ENCODE results near the gene OBSCN.
"Not testable (repeated sequence)": the region's sequence is repeated elsewhere in the genome, so short reads cannot be mapped to it uniquely, and the experiment has no call there.

Gene OBSCN

GRCh38 chr1:228172591-228173527, 35.0 kb upstream of the OBSCN start:
- DNase-seq, result no peak

- DNase-seq, result not testable (repeated sequence)
Measured at GRCh38 chr1:228173528-228174481, 34.0 kb upstream of the OBSCN start.

- DNase-seq, result no peak
Measured at GRCh38 chr1:228174482-228175315, 33.1 kb upstream of the OBSCN start.

- DNase-seq, result no peak
Measured at GRCh38 chr1:228175316-228176023, 32.4 kb upstream of the OBSCN start.

GRCh38 chr1:228176024-228176395, 31.8 kb upstream of the OBSCN start:
- no peak for DNase-seq

- DNase-seq, result no peak
Measured at GRCh38 chr1:228176461-228177182, 31.2 kb upstream of the OBSCN start.

- no peak for DNase-seq
Measured at GRCh38 chr1:228177183-228177475, 30.7 kb upstream of the OBSCN start.

- DNase-seq, result no peak
Measured at GRCh38 chr1:228177721-228178710, 29.8 kb upstream of the OBSCN start.

- DNase-seq, result no peak
Measured at GRCh38 chr1:228178737-228179684, 28.8 kb upstream of the OBSCN start.

GRCh38 chr1:228180271-228180958, 27.4 kb upstream of the OBSCN start:
- no peak for DNase-seq

- DNase-seq, result no peak
Measured at GRCh38 chr1:228180959-228181644, 26.7 kb upstream of the OBSCN start.

GRCh38 chr1:228181645-228182034, 26.2 kb upstream of the OBSCN start:
- DNase-seq, result no peak

- DNase-seq, result no peak
Measured at GRCh38 chr1:228182296-228183030, 25.4 kb upstream of the OBSCN start.

GRCh38 chr1:228184152-228184551, 23.7 kb upstream of the OBSCN start:
- no peak for DNase-seq

- DNase-seq, result no peak
Measured at GRCh38 chr1:228185641-228185965, 22.2 kb upstream of the OBSCN start.

- not testable (repeated sequence) for DNase-seq
Measured at GRCh38 chr1:228188249-228188648, 19.6 kb upstream of the OBSCN start.

- no peak for DNase-seq
Measured at GRCh38 chr1:228190182-228190581, 17.7 kb upstream of the OBSCN start.

All from kidney glomerular epithelial cell (primary cell).